ENCODE results near the gene NR2F1-AS1. TPM values are rescaled to one million over a fixed set of nuclear protein-coding genes. Genes with fewer than 3 reads are reported as not detected.
"Not testable (repeated sequence)": the region's sequence is repeated elsewhere in the genome, so short reads cannot be mapped to it uniquely, and the experiment has no call there.

The NR2F1-AS1 gene
- total RNA-seq, 2 donors from 2014 or later = 1.4 to 3.3 TPM

GRCh38 chr5:93545872-93546271 is 35.1 kb downstream of the NR2F1-AS1 start:
- no peak overlapping the region for H3K4me3 Mint-ChIP-seq
- WGBS, 2 experiments (ENCODE audit: insufficient coverage in 1 of 2, insufficient read length in 1 of 2) = 91% methylated on average over 4 of the region's 4 CpGs; no CpG with 5 or more reads in 1 of the 2 experiments

DNA sequence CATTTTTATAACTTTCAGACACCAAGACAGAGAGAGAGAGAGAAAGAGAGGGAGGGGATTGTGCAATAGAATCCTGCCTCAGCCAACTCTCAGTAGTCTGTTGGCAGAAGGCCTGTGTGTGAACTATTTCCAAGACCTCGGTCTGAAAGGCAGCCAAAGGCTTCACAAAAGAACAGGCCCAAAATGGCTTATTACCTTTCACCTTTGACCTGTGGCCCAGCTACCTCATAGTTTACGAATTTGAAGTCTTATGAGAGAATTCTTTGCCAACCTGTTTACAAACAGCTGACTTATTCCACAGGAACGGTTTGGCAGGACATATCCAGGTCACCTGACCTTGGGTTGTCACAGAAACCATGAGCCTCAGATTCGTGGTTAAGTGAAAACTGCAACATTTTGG is 48.6 kb downstream of the NR2F1-AS1 start:
- TF ChIP-seq CTCF (conservative IDR thresholded peaks at IDR 0.05) = no peak
- WGBS, 2 experiments (ENCODE audit: insufficient coverage in 1 of 2, insufficient read length in 1 of 2) = 83 to 90% methylated on average over 3 to 4 of the region's 4 CpGs
- Histone ChIP-seq H3K27me3 (ENCODE audit: control insufficient read depth, insufficient read depth, low read length, poor library complexity, severe bottlenecking) (no peaks in the 10 kb centered on the region), H3K9ac (ENCODE audit: extremely low read depth, low read length, poor library complexity, severe bottlenecking) (no peak overlapping the region), H3K4me1 (ENCODE audit: control insufficient read depth, insufficient read depth, low read length) (no peaks in the 10 kb centered on the region), H3K36me3 (ENCODE audit: control insufficient read depth, insufficient read depth, low read length) (no peaks in the 10 kb centered on the region), H3K4me3 (ENCODE audit: low read length) (no peak overlapping the region), H3K9me3 (ENCODE audit: control insufficient read depth, low read length) (no peaks in the 10 kb centered on the region), H3K27ac (ENCODE audit: low read depth, low read length) (no peak overlapping the region)
- Mint-ChIP-seq H3K4me1 (no peaks in the 10 kb centered on the region), H3K4me3 (no peak overlapping the region), H3K27ac (no peak overlapping the region), H3K27me3 (ENCODE audit: insufficient read depth) (no peaks in the 10 kb centered on the region), H3K9me3 (peaks cover 13% of the 10 kb centered on the region), H3K36me3 (ENCODE audit: low read depth) (no peaks in the 10 kb centered on the region)
- DNase-seq = no peak

More at GRCh38 chr5:93545872-93546271, 35.1 kb downstream of the NR2F1-AS1 start:
- Mint-ChIP-seq H3K9me3 (no peaks in the 10 kb centered on the region), H3K36me3 (ENCODE audit: low read depth) (no peaks in the 10 kb centered on the region), H3K27me3 (ENCODE audit: insufficient read depth) (no peaks in the 10 kb centered on the region), H3K4me1 (no peaks in the 10 kb centered on the region), H3K27ac (no peak overlapping the region)
- Histone ChIP-seq H3K4me3 (ENCODE audit: low read length) (no peak overlapping the region), H3K36me3 (ENCODE audit: control insufficient read depth, insufficient read depth, low read length) (no peaks in the 10 kb centered on the region), H3K4me1 (ENCODE audit: control insufficient read depth, insufficient read depth, low read length) (no peaks in the 10 kb centered on the region), H3K9me3 (ENCODE audit: control insufficient read depth, low read length) (no peaks in the 10 kb centered on the region), H3K27ac (ENCODE audit: low read depth, low read length) (no peak overlapping the region), H3K27me3 (ENCODE audit: control insufficient read depth, insufficient read depth, low read length, poor library complexity, severe bottlenecking) (no peaks in the 10 kb centered on the region), H3K9ac (ENCODE audit: extremely low read depth, low read length, poor library complexity, severe bottlenecking) (no peak overlapping the region)
- TF ChIP-seq CTCF (conservative IDR thresholded peaks at IDR 0.05) = no peak
- no peak for DNase-seq

GRCh38 chr5:93521815-93522214 is 59.2 kb downstream of the NR2F1-AS1 start:
- H3K4me3 ChIP-seq (ENCODE audit: low read length); H3K36me3 Mint-ChIP-seq (ENCODE audit: low read depth); H3K27ac ChIP-seq (ENCODE audit: low read depth, low read length); H3K27me3 Mint-ChIP-seq (ENCODE audit: insufficient read depth); DNase-seq; H3K27me3 ChIP-seq (ENCODE audit: control insufficient read depth, insufficient read depth, low read length, poor library complexity, severe bottlenecking); H3K4me1 ChIP-seq (ENCODE audit: control insufficient read depth, insufficient read depth, low read length); H3K4me3 Mint-ChIP-seq; H3K9ac ChIP-seq (ENCODE audit: extremely low read depth, low read length, poor library complexity, severe bottlenecking); H3K4me1 Mint-ChIP-seq; H3K36me3 ChIP-seq (ENCODE audit: control insufficient read depth, insufficient read depth, low read length); H3K27ac Mint-ChIP-seq: not testable (repeated sequence)
- H3K9me3 ChIP-seq (ENCODE audit: control insufficient read depth, low read length) = peaks cover 11% of the 10 kb centered on the region
- H3K9me3 Mint-ChIP-seq = peaks cover 37% of the 10 kb centered on the region
- WGBS, 2 experiments (ENCODE audit: insufficient coverage in 1 of 2, insufficient read length in 1 of 2) = 92 to 94% methylated on average over 2 to 3 of the region's 3 CpGs

GRCh38 chr5:93519740-93520139 is 61.3 kb downstream of the NR2F1-AS1 start:
- no peak overlapping the region for H3K27ac Mint-ChIP-seq

More at GRCh38 chr5:93519740-93520139, 61.3 kb downstream of the NR2F1-AS1 start:
- no peak for TF ChIP-seq CTCF (conservative IDR thresholded peaks at IDR 0.05)
- H3K9ac ChIP-seq (ENCODE audit: extremely low read depth, low read length, poor library complexity, severe bottlenecking) = no peak overlapping the region
- H3K27me3 ChIP-seq (ENCODE audit: control insufficient read depth, insufficient read depth, low read length, poor library complexity, severe bottlenecking) = no peaks in the 10 kb centered on the region
- Mint-ChIP-seq H3K4me1 (no peaks in the 10 kb centered on the region), H3K4me3 (no peak overlapping the region), H3K27me3 (ENCODE audit: insufficient read depth) (no peaks in the 10 kb centered on the region), H3K9me3 (peaks cover 23% of the 10 kb centered on the region), H3K36me3 (ENCODE audit: low read depth) (peaks cover 7% of the 10 kb centered on the region)
- H3K4me1 ChIP-seq (ENCODE audit: control insufficient read depth, insufficient read depth, low read length) = no peaks in the 10 kb centered on the region
- no peaks in the 10 kb centered on the region for H3K36me3 ChIP-seq (ENCODE audit: control insufficient read depth, insufficient read depth, low read length)
- H3K27ac ChIP-seq (ENCODE audit: low read depth, low read length) = no peak overlapping the region
- peaks cover 11% of the 10 kb centered on the region for H3K9me3 ChIP-seq (ENCODE audit: control insufficient read depth, low read length)
- no peak for DNase-seq
- H3K4me3 ChIP-seq (ENCODE audit: low read length) = no peak overlapping the region

All from endodermal cell (in vitro differentiated cells).